Measurements from ENCODE around the gene CCNT2. TPM values are rescaled to one million over a fixed set of nuclear protein-coding genes. Genes with fewer than 3 reads are reported as not detected.

CCNT2 gene
- total and polyA plus RNA-seq, 2 experiments from 2014 or later: 15.5 to 15.7 TPM

DNA sequence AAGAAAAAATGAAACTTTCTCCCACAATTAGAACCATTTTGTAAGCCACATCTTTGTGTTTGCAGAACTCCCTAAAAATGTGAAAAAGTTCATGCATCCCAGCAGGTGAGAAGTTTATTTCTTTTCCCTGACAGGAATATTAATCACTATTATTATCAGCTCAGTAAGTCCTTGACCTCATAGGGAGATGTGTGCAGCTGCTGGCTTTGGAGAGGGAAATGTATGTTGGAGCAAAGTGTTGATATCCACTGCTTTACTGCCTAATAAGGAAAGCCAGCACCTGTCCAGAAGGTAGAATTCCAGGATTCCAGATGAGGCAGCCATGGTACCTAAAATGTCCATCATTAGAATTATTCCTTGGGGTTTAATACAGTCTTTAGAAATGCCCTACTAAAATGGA, 35.8 kb upstream of the CCNT2 start:
- no peaks in the 10 kb centered on the region for H3K79me2 ChIP-seq (ENCODE audit: insufficient read depth)
- no peaks in the 10 kb centered on the region for H3K9me3 ChIP-seq (ENCODE audit: low read depth)
- no peak for DNase-seq
- no peak overlapping the region for H3K4me2 ChIP-seq (ENCODE audit: unreplicated experiment)
- H3K9me2 ChIP-seq (ENCODE audit: insufficient read depth): no peaks in the 10 kb centered on the region
- H2AFZ ChIP-seq: no peak overlapping the region
- H3F3A ChIP-seq (ENCODE audit: insufficient read depth): no peaks in the 10 kb centered on the region
- H3K9ac ChIP-seq: no peak overlapping the region
- no peak overlapping the region for H3K4me3 ChIP-seq
- H4K20me1 ChIP-seq (ENCODE audit: insufficient read depth): no peaks in the 10 kb centered on the region
- H3K27ac ChIP-seq: no peak overlapping the region
- H3K36me3 ChIP-seq (ENCODE audit: low read depth): no peaks in the 10 kb centered on the region
- in situ Hi-C loops (cut with MboI): loop anchor here (25.0 kb wide), 2 partner anchors 770 to 970 kb away; no protein-coding TSS in a partner anchor
- H3K27me3 ChIP-seq (replicated peaks; ENCODE audit: insufficient read depth): no peaks in the 10 kb centered on the region
- no peaks in the 10 kb centered on the region for H3K4me1 ChIP-seq (ENCODE audit: insufficient read depth)
- TF ChIP-seq EZH2 (IDR thresholded peaks at IDR 0.05; ENCODE audit: insufficient read depth, poor library complexity, severe bottlenecking) (no peak), EZH2phosphoT487 (IDR thresholded peaks at IDR 0.05; ENCODE audit: insufficient read depth, low read depth) (no peak)

DNA sequence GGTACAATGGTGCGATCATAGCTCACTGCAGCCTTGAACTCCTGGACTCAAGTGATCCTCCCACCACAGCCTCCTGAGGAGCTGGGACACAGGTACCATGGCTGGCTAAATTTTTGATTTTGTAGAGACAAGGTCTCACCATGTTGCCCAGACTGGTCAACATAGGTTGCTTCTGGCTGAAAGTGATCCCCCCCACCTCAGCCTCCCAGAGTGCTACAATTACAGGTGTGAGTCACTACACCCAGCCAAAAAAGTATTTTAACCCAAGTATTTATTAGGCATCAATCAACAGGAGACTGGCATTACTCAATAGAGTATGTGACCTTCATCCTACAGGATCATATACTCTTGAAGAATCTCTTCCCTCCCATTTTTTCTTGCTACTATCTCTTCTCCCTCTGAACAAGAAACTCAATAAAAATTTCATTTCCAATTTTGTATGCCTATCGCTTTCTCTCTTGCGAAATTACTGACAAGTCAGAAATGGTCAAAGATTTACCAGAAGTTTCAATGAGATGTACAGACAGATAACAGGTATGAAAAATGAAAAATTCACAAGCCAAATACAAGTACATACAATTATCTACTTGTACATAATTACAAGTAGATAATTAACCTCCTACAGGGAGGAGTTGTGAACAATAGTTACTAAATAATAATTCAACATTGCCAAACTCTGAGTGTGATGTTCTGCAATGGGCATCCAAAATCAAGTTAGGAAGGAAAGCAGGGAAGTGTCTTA, 34.9 kb upstream of the CCNT2 start:
- Histone ChIP-seq H3K4me3 (no peak overlapping the region), H3K27ac (no peak overlapping the region), H3K9ac (no peak overlapping the region), H3K79me2 (ENCODE audit: insufficient read depth) (no peaks in the 10 kb centered on the region), H2AFZ (no peak overlapping the region), H4K20me1 (ENCODE audit: insufficient read depth) (no peaks in the 10 kb centered on the region), H3K36me3 (ENCODE audit: low read depth) (no peaks in the 10 kb centered on the region), H3K9me3 (ENCODE audit: low read depth) (no peaks in the 10 kb centered on the region), H3K9me2 (ENCODE audit: insufficient read depth) (no peaks in the 10 kb centered on the region), H3K4me2 (ENCODE audit: unreplicated experiment) (no peak overlapping the region), H3K27me3 (replicated peaks; ENCODE audit: insufficient read depth) (no peaks in the 10 kb centered on the region), H3F3A (ENCODE audit: insufficient read depth) (no peaks in the 10 kb centered on the region), H3K4me1 (ENCODE audit: insufficient read depth) (no peaks in the 10 kb centered on the region)
- in situ Hi-C loops (cut with MboI): loop anchor here (25.0 kb wide), 2 partner anchors 771 to 971 kb away; no protein-coding TSS in a partner anchor
- DNase-seq: no peak
- WGBS, 2 experiments (ENCODE audit: low coverage in 1 of 2, low lambda C conversion rate in 2 of 2, missing lambda C conversion rate in 2 of 2): 80 to 85% methylated on average over 3 of the region's 3 CpGs
- TF ChIP-seq EZH2 (IDR thresholded peaks at IDR 0.05; ENCODE audit: insufficient read depth, poor library complexity, severe bottlenecking) (no peak), EZH2phosphoT487 (IDR thresholded peaks at IDR 0.05; ENCODE audit: insufficient read depth, low read depth) (no peak)

DNA sequence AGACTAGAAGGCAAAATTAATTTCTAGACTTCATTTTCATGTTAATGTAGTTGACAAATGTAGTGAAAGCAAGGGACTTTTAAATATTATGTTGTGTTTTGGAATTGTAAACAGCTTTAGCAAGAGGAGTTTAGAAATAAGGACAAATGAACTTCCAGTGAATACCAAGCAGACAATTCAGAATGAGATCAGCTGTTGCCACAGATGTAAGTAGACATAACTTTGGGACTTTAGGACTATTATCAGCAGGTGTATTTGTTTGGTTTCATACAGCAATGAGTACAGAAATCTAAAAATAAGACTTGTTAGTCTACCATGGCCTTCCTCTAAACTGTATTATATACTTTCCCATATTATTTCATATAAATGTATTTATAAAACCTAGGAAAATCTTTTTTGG, 34.2 kb upstream of the CCNT2 start:
- no peak for DNase-seq

DNA sequence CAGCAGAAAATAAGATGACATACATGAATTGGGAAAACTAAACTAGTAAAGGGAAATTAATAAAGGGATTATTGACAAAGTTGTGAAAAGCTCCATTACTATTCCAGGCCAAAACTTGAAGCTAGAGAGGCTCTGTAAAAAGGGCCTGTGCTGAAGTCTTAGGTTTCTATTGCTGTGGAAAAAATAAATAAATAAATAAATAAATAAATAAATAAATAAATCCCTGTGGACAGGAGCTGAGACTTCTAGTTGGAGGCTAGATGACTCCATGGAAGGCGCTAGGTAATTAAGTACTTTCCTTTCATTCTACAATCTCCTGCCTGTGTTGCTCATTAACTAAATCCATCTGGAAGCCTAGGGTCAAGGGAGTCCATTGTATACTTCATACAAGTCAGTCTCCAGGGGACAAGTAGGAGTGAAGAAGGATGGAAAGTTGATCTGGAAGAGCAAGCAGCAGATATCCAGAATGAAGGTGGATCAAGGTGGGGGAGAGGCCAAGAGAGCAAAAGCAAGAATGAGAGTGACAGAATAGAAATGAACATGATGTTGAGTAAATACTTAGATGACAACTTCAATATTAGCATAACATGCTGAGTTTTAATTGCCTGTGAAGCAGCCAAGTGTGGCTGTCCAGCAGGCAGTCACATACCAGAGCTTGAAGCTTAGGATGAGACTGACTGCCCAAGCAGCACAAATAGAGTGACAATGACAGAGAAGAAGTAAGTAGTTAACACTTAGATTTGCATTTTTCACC, 26.2 kb upstream of the CCNT2 start:
- Histone ChIP-seq H3K9me2 (ENCODE audit: insufficient read depth) (no peaks in the 10 kb centered on the region), H4K20me1 (ENCODE audit: insufficient read depth) (no peaks in the 10 kb centered on the region), H3K9ac (no peak overlapping the region), H3K9me3 (ENCODE audit: low read depth) (no peaks in the 10 kb centered on the region), H3K27ac (no peak overlapping the region), H3K4me1 (ENCODE audit: insufficient read depth) (no peaks in the 10 kb centered on the region), H3K4me3 (no peak overlapping the region), H2AFZ (no peak overlapping the region), H3K79me2 (ENCODE audit: insufficient read depth) (no peaks in the 10 kb centered on the region), H3K4me2 (ENCODE audit: unreplicated experiment) (no peak overlapping the region), H3F3A (ENCODE audit: insufficient read depth) (no peaks in the 10 kb centered on the region), H3K36me3 (ENCODE audit: low read depth) (no peaks in the 10 kb centered on the region), H3K27me3 (replicated peaks; ENCODE audit: insufficient read depth) (no peaks in the 10 kb centered on the region)
- WGBS, 2 experiments (ENCODE audit: low coverage in 1 of 2, low lambda C conversion rate in 2 of 2, missing lambda C conversion rate in 2 of 2): 89 to 93% methylated on average over 1 of the region's 1 CpG
- in situ Hi-C loops (cut with MboI): loop anchor here (10.0 to 25.0 kb wide), 3 partner anchors 418 to 980 kb away; no protein-coding TSS in a partner anchor
- TF ChIP-seq EZH2 (IDR thresholded peaks at IDR 0.05; ENCODE audit: insufficient read depth, poor library complexity, severe bottlenecking) (no peak), EZH2phosphoT487 (IDR thresholded peaks at IDR 0.05; ENCODE audit: insufficient read depth, low read depth) (no peak)
- DNase-seq: no peak

More for the DNA sequence above, 34.2 kb upstream of the CCNT2 start:
- no peak overlapping the region for H3K4me3 ChIP-seq
- no peak overlapping the region for H3K27ac ChIP-seq
- H3K36me3 ChIP-seq (ENCODE audit: low read depth): no peaks in the 10 kb centered on the region
- H3K9me3 ChIP-seq (ENCODE audit: low read depth): no peaks in the 10 kb centered on the region
- no peaks in the 10 kb centered on the region for H3K27me3 ChIP-seq (replicated peaks; ENCODE audit: insufficient read depth)
- H4K20me1 ChIP-seq (ENCODE audit: insufficient read depth): no peaks in the 10 kb centered on the region
- H3K4me1 ChIP-seq (ENCODE audit: insufficient read depth): no peaks in the 10 kb centered on the region
- no peaks in the 10 kb centered on the region for H3F3A ChIP-seq (ENCODE audit: insufficient read depth)
- H2AFZ ChIP-seq: no peak overlapping the region
- no peaks in the 10 kb centered on the region for H3K79me2 ChIP-seq (ENCODE audit: insufficient read depth)
- TF ChIP-seq EZH2 (IDR thresholded peaks at IDR 0.05; ENCODE audit: insufficient read depth, poor library complexity, severe bottlenecking) (no peak), EZH2phosphoT487 (IDR thresholded peaks at IDR 0.05; ENCODE audit: insufficient read depth, low read depth) (no peak)
- no peak overlapping the region for H3K9ac ChIP-seq
- in situ Hi-C loops (cut with MboI): loop anchor here (25.0 kb wide), 2 partner anchors 772 to 972 kb away; no protein-coding TSS in a partner anchor
- no peaks in the 10 kb centered on the region for H3K9me2 ChIP-seq (ENCODE audit: insufficient read depth)
- H3K4me2 ChIP-seq (ENCODE audit: unreplicated experiment): no peak overlapping the region
